IMR-90 (cell line): ENCODE results near the gene KDM4B. TPM values are rescaled to one million over a fixed set of nuclear protein-coding genes. Genes with fewer than 3 reads are reported as not detected.
A peak's percentile ranks its signal among the peaks of the same experiment; 100 is the strongest.

Experiments used
- ATAC-seq: fragments of 200-7000 bp; cut with Tn5 transposase; 2 replicates; pipeline ENCODE4 v1.9.1; 2020; ENCODE audit warnings: low read depth, mild to moderate bottlenecking, moderate library complexity
- BruUV-seq: library from RNA; stranded (reverse); fragments of 400-500 nt; replicated peaks from 2 replicates; lab custom pipeline; 2021; lab: Mats Ljungman, UMichigan
- CTCF ChIA-PET: fragments of 300-600 bp; formaldehyde crosslinking; extraction: SDS; loops from one replicate; lab custom pipeline; 2021; ENCODE audit warnings: antibody characterized with exemption; lab: Yijun Ruan, JAX
- POLR2A ChIA-PET: fragments of 300-600 bp; sonication (Branson Sonifier 250); formaldehyde crosslinking; loops from one replicate; lab custom pipeline; 2022; ENCODE audit warnings: antibody characterized with exemption; ENCODE audit not compliant: unreplicated experiment; lab: Charles Lee
- DNase-seq: peaks from one replicate; pipeline ENCODE4 v3.0.0; 2013
- H2AFZ ChIP-seq: replicated peaks from 2 replicates; pipeline ENCODE3; 2013; ENCODE audit warnings: low read length, mild to moderate bottlenecking; ENCODE audit not compliant: poor library complexity
- H2AK5ac ChIP-seq: 2 replicates; pipeline ENCODE4 v1.6.1; 2013; ENCODE audit warnings: low read depth, low read length, inconsistent platforms
- H2AK9ac ChIP-seq: replicated peaks from 2 replicates; pipeline ENCODE3; 2013; ENCODE audit warnings: mild to moderate bottlenecking, low read depth, low read length, moderate library complexity; ENCODE audit not compliant: poor library complexity
- H2BK120ac ChIP-seq: 2 replicates; pipeline ENCODE4 v1.6.1; 2013; ENCODE audit warnings: low read depth, low read length, inconsistent platforms
- H2BK15ac ChIP-seq: 3 replicates; pipeline ENCODE4 v1.6.1; 2013; ENCODE audit warnings: low read depth, low read length, inconsistent platforms
- H2BK20ac ChIP-seq: 2 replicates; pipeline ENCODE4 v1.6.1; 2013; ENCODE audit warnings: low read depth, mild to moderate bottlenecking, inconsistent platforms, low read length, moderate library complexity
- H2BK5ac ChIP-seq: 2 replicates; pipeline ENCODE4 v1.6.1; 2013; ENCODE audit warnings: mild to moderate bottlenecking, low read depth, low read length, inconsistent platforms; ENCODE audit not compliant: poor library complexity, severe bottlenecking
- H3K14ac ChIP-seq: replicated peaks from 2 replicates; pipeline ENCODE4 v1.6.1; 2013; ENCODE audit warnings: low read depth, low read length, inconsistent platforms
- H3K18ac ChIP-seq: 2 replicates; pipeline ENCODE4 v1.6.1; 2013; ENCODE audit warnings: low read depth, low read length, control low read depth
- H3K23ac ChIP-seq: 2 replicates; pipeline ENCODE4 v1.6.1; 2013; ENCODE audit warnings: low read depth, low read length, inconsistent platforms
- H3K27ac ChIP-seq: 2 replicates; pipeline ENCODE4 v1.5.1; 2013; ENCODE audit warnings: mild to moderate bottlenecking, control low read depth, low read length; ENCODE audit not compliant: insufficient read depth
- H3K27me3 ChIP-seq: 2 replicates; pipeline ENCODE4 v1.6.1; 2013; ENCODE audit warnings: low read length; ENCODE audit not compliant: control insufficient read depth, insufficient read depth
- H3K36me3 ChIP-seq: 2 replicates; pipeline ENCODE4 v1.6.1; 2013; ENCODE audit warnings: low read length, mixed read lengths; ENCODE audit not compliant: control insufficient read depth, insufficient read depth
- H3K4ac ChIP-seq: 2 replicates; pipeline ENCODE4 v1.6.1; 2013; ENCODE audit warnings: low read depth, low read length, inconsistent platforms
- H3K4me1 ChIP-seq: 2 replicates; pipeline ENCODE4 v1.6.1; 2013; ENCODE audit warnings: low read length, mixed read lengths; ENCODE audit not compliant: control insufficient read depth, insufficient read depth
- H3K4me2 ChIP-seq: 2 replicates; pipeline ENCODE4 v1.6.1; 2013; ENCODE audit warnings: low read depth, mild to moderate bottlenecking, control low read depth, low read length, moderate library complexity
- H3K4me3 ChIP-seq: 2 replicates; pipeline ENCODE4 v1.5.1; 2013; ENCODE audit warnings: low read depth, mild to moderate bottlenecking, control low read depth, low read length, moderate library complexity; ENCODE audit not compliant: insufficient read depth
- H3K56ac ChIP-seq: 2 replicates; pipeline ENCODE4 v1.6.1; 2013; ENCODE audit warnings: low read length, inconsistent platforms; ENCODE audit not compliant: insufficient read depth; ENCODE audit errors: extremely low read depth
- H3K79me1 ChIP-seq, 2 experiments: 2 replicates each; pipeline ENCODE4 v1.6.1; 2013; ENCODE audit warnings: low read length in 2 of 2, inconsistent platforms in 1 of 2, low read depth in 1 of 2
- H3K9ac ChIP-seq: 2 replicates; pipeline ENCODE4 v1.6.1; 2013; ENCODE audit warnings: low read depth, low read length, control low read depth
- H3K9me1 ChIP-seq: 2 replicates; pipeline ENCODE4 v1.6.1; 2013; ENCODE audit warnings: low read length, inconsistent platforms; ENCODE audit not compliant: insufficient read depth
- H3K9me3 ChIP-seq: 2 replicates; pipeline ENCODE4 v1.6.1; 2013; ENCODE audit warnings: low read length; ENCODE audit not compliant: control insufficient read depth, insufficient read depth
- H4K20me1 ChIP-seq: 2 replicates; pipeline ENCODE4 v1.6.1; 2013; ENCODE audit warnings: low read length, inconsistent platforms; ENCODE audit not compliant: insufficient read depth
- H4K5ac ChIP-seq: 2 replicates; pipeline ENCODE4 v1.6.1; 2013; ENCODE audit warnings: mild to moderate bottlenecking, low read depth, low read length, control low read depth
- H4K8ac ChIP-seq, 2 experiments: 2 replicates each; pipeline ENCODE4 v1.6.1; 2013; ENCODE audit warnings: low read depth in 2 of 2, low read length in 2 of 2, control low read depth in 1 of 2, inconsistent platforms in 1 of 2
- H4K91ac ChIP-seq: 2 replicates; pipeline ENCODE4 v1.6.1; 2013; ENCODE audit warnings: low read depth, low read length, inconsistent platforms; ENCODE audit not compliant: insufficient read depth
- MAFK ChIP-seq: IDR thresholded peaks from 2 replicates; pipeline ENCODE4 v1.6.1; 2012; ENCODE audit warnings: low read depth, low read length, improper control_type of control experiment
- RAD21 ChIP-seq: IDR thresholded peaks from 2 replicates; pipeline ENCODE4 v1.6.1; 2012; ENCODE audit warnings: low read length, improper control_type of control experiment
- SMC3 ChIP-seq: fragments of 150-350 bp; IDR thresholded peaks from 2 replicates; pipeline ENCODE4 v1.6.1; 2016; ENCODE audit warnings: low read depth, mild to moderate bottlenecking, antibody characterized with exemption, low read length, moderate library complexity
- WGBS, 2 experiments: methylation state at CpG; one replicate each; pipeline versions ENCODE4 v1.1.5 to v1.1.7; 2013; ENCODE audit warnings: missing lambda C conversion rate in 2 of 2; ENCODE audit not compliant: insufficient read length in 1 of 2; ENCODE audit errors: extremely low coverage in 2 of 2; 5-methylcytosine and 5-hydroxymethylcytosine counted together
- dilution Hi-C: fragments of 300-500 bp; cut with HindIII; formaldehyde crosslinking; loops from one replicate; pipeline ENCODE4 v1.14.3; 2018; ENCODE audit warnings: low sequenced_read_pairs; ENCODE audit not compliant: unreplicated experiment
- in situ Hi-C: fragments of 300-500 bp; cut with MboI; formaldehyde crosslinking; loops from 3 replicates; pipeline ENCODE4 v1.14.3; 2019; ENCODE audit warnings: low sequenced_read_pairs, inconsistent platforms, mixed read lengths
- intact Hi-C: fragments of 100-400 bp; cut with micrococcal nuclease; formaldehyde crosslinking; loops from 2 replicates; pipeline ENCODE4 v1.10.0; 2022
- polyA plus RNA-seq, 3 experiments: library from polyadenylated mRNA; depleted of rRNA; stranded (reverse); fragments of >200 nt; gene quantifications; 2 replicates each; pipeline ENCODE4 v1.2.3, GENCODE V29; 2012; ENCODE audit warnings: low replicate concordance in 1 of 3
- total RNA-seq: library from RNA; depleted of rRNA; stranded (reverse); fragments of >200 nt; gene quantifications from 2 replicates; pipeline ENCODE4 v1.2.3, GENCODE V29; 2012
- TF ChIP-seq, protein P1 (sequence below): fragments of 150-350 bp; IDR thresholded peaks from 2 replicates; pipeline ENCODE4 v1.6.1; 2016; ENCODE audit warnings: low read depth, mild to moderate bottlenecking, low read length, moderate library complexity, borderline replicate concordance
- TF ChIP-seq, protein P2 (sequence below): fragments of 150-350 bp; IDR thresholded peaks from 2 replicates; pipeline ENCODE4 v1.6.1; 2017; ENCODE audit warnings: mild to moderate bottlenecking, antibody characterized with exemption, low read length, low read depth

Gene KDM4B
- total and polyA plus RNA-seq, 2 of the 4 experiments (the other 2 are of a cell fraction) = 5.0 to 17.9 TPM

DNA sequence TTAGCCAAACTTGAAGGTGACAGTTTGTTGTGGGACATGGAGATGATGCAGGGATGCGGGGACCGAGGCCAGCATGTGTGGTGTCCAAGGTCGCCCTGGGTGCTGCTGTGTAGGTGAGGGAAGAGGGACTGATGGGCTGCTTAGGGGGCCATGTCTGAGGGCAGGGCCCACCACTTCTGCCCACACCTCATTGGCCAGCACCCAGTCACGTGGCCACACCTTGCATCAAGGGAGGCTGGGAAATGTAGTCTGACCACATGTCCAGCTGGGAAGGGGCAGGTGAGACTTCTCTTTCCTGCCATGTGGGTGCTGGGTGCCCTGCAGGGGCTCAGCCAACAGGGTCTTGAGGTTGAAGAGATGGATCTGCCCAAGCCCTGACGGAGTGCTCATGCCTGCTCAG lies 88.9 kb downstream of the KDM4B start:
- ChIA-PET POLR2A (no interaction called here), CTCF (interaction anchor here (0.7 kb wide), 1 partner anchor 9 kb away, joined by 3 read pairs; no protein-coding TSS in a partner anchor)
- intact Hi-C loops = no loop called here
- no peak for TF ChIP-seq SMC3
- TF ChIP-seq RAD21 = no peak
- TF ChIP-seq, protein P1, sequence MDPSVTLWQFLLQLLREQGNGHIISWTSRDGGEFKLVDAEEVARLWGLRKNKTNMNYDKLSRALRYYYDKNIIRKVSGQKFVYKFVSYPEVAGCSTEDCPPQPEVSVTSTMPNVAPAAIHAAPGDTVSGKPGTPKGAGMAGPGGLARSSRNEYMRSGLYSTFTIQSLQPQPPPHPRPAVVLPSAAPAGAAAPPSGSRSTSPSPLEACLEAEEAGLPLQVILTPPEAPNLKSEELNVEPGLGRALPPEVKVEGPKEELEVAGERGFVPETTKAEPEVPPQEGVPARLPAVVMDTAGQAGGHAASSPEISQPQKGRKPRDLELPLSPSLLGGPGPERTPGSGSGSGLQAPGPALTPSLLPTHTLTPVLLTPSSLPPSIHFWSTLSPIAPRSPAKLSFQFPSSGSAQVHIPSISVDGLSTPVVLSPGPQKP = no peak
- TF ChIP-seq MAFK = no peak
- TF ChIP-seq, protein P2, sequence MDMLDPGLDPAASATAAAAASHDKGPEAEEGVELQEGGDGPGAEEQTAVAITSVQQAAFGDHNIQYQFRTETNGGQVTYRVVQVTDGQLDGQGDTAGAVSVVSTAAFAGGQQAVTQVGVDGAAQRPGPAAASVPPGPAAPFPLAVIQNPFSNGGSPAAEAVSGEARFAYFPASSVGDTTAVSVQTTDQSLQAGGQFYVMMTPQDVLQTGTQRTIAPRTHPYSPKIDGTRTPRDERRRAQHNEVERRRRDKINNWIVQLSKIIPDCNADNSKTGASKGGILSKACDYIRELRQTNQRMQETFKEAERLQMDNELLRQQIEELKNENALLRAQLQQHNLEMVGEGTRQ = peak; percentile 84
- Histone ChIP-seq H3K4me2 (no peak overlapping the region), H2BK20ac (no peak overlapping the region), H2AFZ (peak overlapping the region; percentile 34), H3K56ac (no peak overlapping the region), H2BK5ac (no peak overlapping the region), H4K91ac (no peak overlapping the region), H2AK9ac (peak overlapping the region; percentile 63), H3K9me1 (peaks cover 6% of the 10 kb centered on the region; the same call in 1 of the 2 replicates), H3K4ac (no peak overlapping the region), H3K4me1 (no peaks in the 10 kb centered on the region), H3K9ac (no peak overlapping the region), H4K5ac (no peak overlapping the region), H3K79me1 (peaks cover 18 to 61% of the 10 kb centered on the region in 2 experiments), H4K20me1 (peaks cover 52% of the 10 kb centered on the region), H2AK5ac (no peak overlapping the region; the same call in 1 of the 2 replicates), H3K14ac (no peak overlapping the region), H2BK15ac (no peak overlapping the region), H3K23ac (no peak overlapping the region), H2BK120ac (no peak overlapping the region), H3K36me3 (peaks cover 56% of the 10 kb centered on the region), H3K18ac (no peak overlapping the region), H3K9me3 (peaks cover 9% of the 10 kb centered on the region), H3K4me3 (no peak overlapping the region), H4K8ac (no peak overlapping the region), H3K27me3 (no peaks in the 10 kb centered on the region), H3K27ac (no peak overlapping the region)
- BruUV-seq = no TSS peak
- dilution Hi-C loops = no loop called here
- DNase-seq (no peak), ATAC-seq (peak; percentile 40)
- in situ Hi-C loops = no loop called here
- 100% methylated on average over 1 of the region's 5 CpGs; no CpG with 5 or more reads in 1 of the 2 experiments for WGBS, 2 experiments
